PC-3 (cell line): ENCODE data around the gene LRRC63. TPM values are rescaled to one million over a fixed set of nuclear protein-coding genes. Genes with fewer than 3 reads are reported as not detected.

Experiments used
- ATAC-seq: fragments of 200-7000 bp; cut with Tn5 transposase; 2 replicates; pipeline ENCODE4 v1.9.1; 2020; ENCODE audit warnings: mild to moderate bottlenecking, moderate library complexity
- BruUV-seq: library from RNA; stranded (reverse); fragments of 400-500 nt; replicated peaks from 2 replicates; lab custom pipeline; 2021; lab: Mats Ljungman, UMichigan
- CTCF ChIA-PET: fragments of 300-600 bp; sonication (Branson Sonifier 250); formaldehyde crosslinking; loops from one replicate; lab custom pipeline; 2022; ENCODE audit warnings: antibody characterized with exemption; lab: Charles Lee
- POLR2A ChIA-PET: fragments of 300-600 bp; sonication (Branson Sonifier 250); formaldehyde crosslinking; loops from one replicate; lab custom pipeline; 2022; ENCODE audit warnings: antibody characterized with exemption; ENCODE audit not compliant: unreplicated experiment; lab: Charles Lee
- DNase-seq: peaks from one replicate; pipeline ENCODE4 v3.0.0-alpha.2; 2015
- H2AFZ ChIP-seq: fragments of 300-600 bp; sonication (generic); 2 replicates; pipeline ENCODE4 v1.6.0; 2016; ENCODE audit warnings: antibody characterized with exemption, low read length
- H3F3A ChIP-seq: fragments of 300-600 bp; sonication (generic); one replicate; pipeline ENCODE4 v1.6.0; 2017; ENCODE audit warnings: antibody characterized with exemption, low read length, control low read depth, mild to moderate bottlenecking; ENCODE audit not compliant: unreplicated experiment
- H3K27ac ChIP-seq: fragments of 300-600 bp; sonication (generic); 2 replicates; pipeline ENCODE4 v1.5.1; 2016; ENCODE audit warnings: mild to moderate bottlenecking, low read length
- H3K27me3 ChIP-seq: fragments of 300-600 bp; sonication (generic); 2 replicates; pipeline ENCODE4 v1.6.1; 2016; ENCODE audit warnings: low read length, mixed read lengths
- H3K36me3 ChIP-seq: fragments of 300-600 bp; sonication (generic); 2 replicates; pipeline ENCODE4 v1.6.1; 2016; ENCODE audit warnings: low read depth, mixed run types, low read length, mixed read lengths
- H3K4me1 ChIP-seq: fragments of 300-600 bp; sonication (generic); 2 replicates; pipeline ENCODE4 v1.5.1; 2016; ENCODE audit warnings: low read length; ENCODE audit not compliant: insufficient read depth
- H3K4me2 ChIP-seq: fragments of 300-600 bp; sonication (generic); 2 replicates; pipeline ENCODE4 v1.6.0; 2016; ENCODE audit warnings: low read length
- H3K4me3 ChIP-seq: fragments of 300-600 bp; sonication (generic); 2 replicates; pipeline ENCODE4 v1.5.1; 2016; ENCODE audit warnings: mild to moderate bottlenecking, low read length, mixed read lengths
- H3K79me2 ChIP-seq: fragments of 300-600 bp; sonication (generic); 2 replicates; pipeline ENCODE4 v1.6.1; 2017; ENCODE audit warnings: low read length, mixed read lengths
- H3K9ac ChIP-seq: fragments of 300-600 bp; sonication (generic); 2 replicates; pipeline ENCODE4 v1.6.0; 2016; ENCODE audit warnings: mild to moderate bottlenecking, low read length
- H3K9me2 ChIP-seq: fragments of 300-600 bp; sonication (generic); replicated peaks from 2 replicates; pipeline ENCODE4 v1.6.1; 2016; ENCODE audit warnings: mixed run types, low read length, mixed read lengths
- H3K9me3 ChIP-seq: fragments of 300-600 bp; sonication (generic); 2 replicates; pipeline ENCODE4 v1.6.1; 2016; ENCODE audit warnings: low read length, mixed read lengths
- H4K20me1 ChIP-seq: fragments of 300-600 bp; sonication (generic); 2 replicates; pipeline ENCODE4 v1.6.1; 2016; ENCODE audit warnings: low read length, mixed read lengths
- EZH2 ChIP-seq: fragments of 300-600 bp; sonication (generic); IDR thresholded peaks from one replicate; pipeline ENCODE4 v1.6.1; 2017; ENCODE audit warnings: antibody characterized with exemption, mild to moderate bottlenecking, low read length; ENCODE audit not compliant: unreplicated experiment
- EZH2phosphoT487 ChIP-seq: fragments of 300-600 bp; sonication (generic); IDR thresholded peaks from 2 replicates; pipeline ENCODE4 v1.6.1; 2018; ENCODE audit warnings: mild to moderate bottlenecking, antibody characterized with exemption, low read length, borderline replicate concordance
- intact Hi-C: fragments of 100-400 bp; cut with micrococcal nuclease; formaldehyde crosslinking; loops from 2 replicates; pipeline ENCODE4 v1.9.0; 2023
- total RNA-seq: library from RNA; depleted of rRNA; stranded (reverse); fragments of >200 nt; gene quantifications from 2 replicates; pipeline ENCODE4 v1.2.3, GENCODE V29; 2014
- TF ChIP-seq, protein P1 (sequence below): fragments of 300-600 bp; sonication (generic); conservative IDR thresholded peaks from 2 replicates; pipeline ENCODE4 v1.5.1; 2017; ENCODE audit warnings: antibody characterized with exemption, low read depth, mild to moderate bottlenecking, low read length

Gene LRRC63
- total RNA-seq, 1 experiment from 2014 or later, result 0.26 TPM

DNA sequence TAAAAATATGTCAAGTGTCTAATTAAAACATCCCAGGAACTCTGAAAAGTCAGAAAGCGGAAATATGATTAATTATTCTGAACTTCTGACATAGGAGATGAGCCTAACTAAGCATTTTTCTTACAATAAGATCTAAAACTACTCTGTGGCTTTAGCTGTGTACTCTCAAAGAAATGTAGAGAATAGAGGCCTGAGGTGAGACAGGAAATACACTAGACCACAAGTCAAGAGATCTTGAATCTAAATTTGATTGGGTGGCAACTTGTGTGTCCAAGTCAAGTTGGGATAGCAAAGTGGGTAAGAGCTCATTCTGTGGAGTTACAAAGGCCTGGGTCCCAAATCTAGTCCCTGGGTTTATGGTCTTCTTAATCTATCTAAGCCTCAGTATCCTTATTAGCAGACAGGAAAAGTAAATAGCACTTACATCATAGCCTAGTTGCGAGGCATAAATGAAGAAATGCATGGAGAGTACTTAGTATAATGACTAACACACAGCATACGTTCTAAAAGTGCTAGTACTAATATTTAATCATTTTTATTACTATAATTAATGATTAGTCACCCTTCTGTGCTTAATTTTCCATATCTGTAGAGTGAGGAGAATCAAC lies 9.4 kb upstream of the LRRC63 start:
- peaks cover 16% of the 10 kb centered on the region; the same call in 1 of the 2 replicates for H3K4me1 ChIP-seq
- no peaks in the 10 kb centered on the region for H3F3A ChIP-seq
- H3K36me3 ChIP-seq, result no peaks in the 10 kb centered on the region
- ATAC-seq (no peak), DNase-seq (no peak)
- no peaks in the 10 kb centered on the region for H3K9me3 ChIP-seq
- H3K4me3 ChIP-seq, result no peak overlapping the region
- TF ChIP-seq EZH2 (no peak), EZH2phosphoT487 (no peak)
- TF ChIP-seq, protein P1, sequence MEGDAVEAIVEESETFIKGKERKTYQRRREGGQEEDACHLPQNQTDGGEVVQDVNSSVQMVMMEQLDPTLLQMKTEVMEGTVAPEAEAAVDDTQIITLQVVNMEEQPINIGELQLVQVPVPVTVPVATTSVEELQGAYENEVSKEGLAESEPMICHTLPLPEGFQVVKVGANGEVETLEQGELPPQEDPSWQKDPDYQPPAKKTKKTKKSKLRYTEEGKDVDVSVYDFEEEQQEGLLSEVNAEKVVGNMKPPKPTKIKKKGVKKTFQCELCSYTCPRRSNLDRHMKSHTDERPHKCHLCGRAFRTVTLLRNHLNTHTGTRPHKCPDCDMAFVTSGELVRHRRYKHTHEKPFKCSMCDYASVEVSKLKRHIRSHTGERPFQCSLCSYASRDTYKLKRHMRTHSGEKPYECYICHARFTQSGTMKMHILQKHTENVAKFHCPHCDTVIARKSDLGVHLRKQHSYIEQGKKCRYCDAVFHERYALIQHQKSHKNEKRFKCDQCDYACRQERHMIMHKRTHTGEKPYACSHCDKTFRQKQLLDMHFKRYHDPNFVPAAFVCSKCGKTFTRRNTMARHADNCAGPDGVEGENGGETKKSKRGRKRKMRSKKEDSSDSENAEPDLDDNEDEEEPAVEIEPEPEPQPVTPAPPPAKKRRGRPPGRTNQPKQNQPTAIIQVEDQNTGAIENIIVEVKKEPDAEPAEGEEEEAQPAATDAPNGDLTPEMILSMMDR, result no peak
- BruUV-seq, result no TSS peak
- H4K20me1 ChIP-seq, result no peaks in the 10 kb centered on the region
- H3K27me3 ChIP-seq, result no peaks in the 10 kb centered on the region
- ChIA-PET CTCF (no interaction called here), POLR2A (no interaction called here)
- intact Hi-C loops, result no loop called here
- no peak overlapping the region for H3K27ac ChIP-seq
- H3K4me2 ChIP-seq, result no peak overlapping the region
- no peak overlapping the region for H3K9ac ChIP-seq
- no peak overlapping the region for H2AFZ ChIP-seq
- H3K79me2 ChIP-seq, result no peaks in the 10 kb centered on the region
- H3K9me2 ChIP-seq, result no peaks in the 10 kb centered on the region

DNA sequence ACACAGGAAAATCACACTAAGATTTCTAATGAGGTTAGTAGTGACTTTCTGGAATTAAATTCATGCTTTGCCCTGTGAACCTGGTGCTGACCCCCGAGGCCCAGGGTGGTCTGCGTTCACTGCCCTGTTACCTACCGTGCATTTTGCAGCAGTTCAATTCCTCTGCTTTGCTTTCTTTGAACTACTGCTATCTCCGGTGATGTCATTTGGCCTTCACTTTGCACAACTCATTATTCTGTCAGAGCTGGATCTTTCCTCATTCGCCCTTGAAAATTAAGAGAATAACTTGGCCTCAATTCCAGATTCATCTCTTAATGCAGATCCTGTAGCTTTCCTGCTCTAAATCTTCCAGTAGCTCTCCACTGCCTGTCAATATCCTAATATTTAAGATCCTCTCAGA lies 8.8 kb upstream of the LRRC63 start:
- ChIA-PET CTCF (no interaction called here), POLR2A (no interaction called here)
- Histone ChIP-seq H2AFZ (no peak overlapping the region), H4K20me1 (no peaks in the 10 kb centered on the region), H3K36me3 (no peaks in the 10 kb centered on the region), H3K4me1 (peaks cover 9% of the 10 kb centered on the region; the same call in 1 of the 2 replicates), H3K27me3 (no peaks in the 10 kb centered on the region), H3K9ac (no peak overlapping the region), H3K4me3 (no peak overlapping the region), H3K79me2 (no peaks in the 10 kb centered on the region), H3F3A (no peaks in the 10 kb centered on the region), H3K27ac (no peak overlapping the region), H3K4me2 (no peak overlapping the region), H3K9me3 (no peaks in the 10 kb centered on the region), H3K9me2 (no peaks in the 10 kb centered on the region)
- TF ChIP-seq EZH2, result no peak
- TF ChIP-seq EZH2phosphoT487, result no peak
- TF ChIP-seq, protein P1, result no peak
- intact Hi-C loops, result no loop called here
- DNase-seq (no peak), ATAC-seq (no peak)
- BruUV-seq, result no TSS peak

DNA sequence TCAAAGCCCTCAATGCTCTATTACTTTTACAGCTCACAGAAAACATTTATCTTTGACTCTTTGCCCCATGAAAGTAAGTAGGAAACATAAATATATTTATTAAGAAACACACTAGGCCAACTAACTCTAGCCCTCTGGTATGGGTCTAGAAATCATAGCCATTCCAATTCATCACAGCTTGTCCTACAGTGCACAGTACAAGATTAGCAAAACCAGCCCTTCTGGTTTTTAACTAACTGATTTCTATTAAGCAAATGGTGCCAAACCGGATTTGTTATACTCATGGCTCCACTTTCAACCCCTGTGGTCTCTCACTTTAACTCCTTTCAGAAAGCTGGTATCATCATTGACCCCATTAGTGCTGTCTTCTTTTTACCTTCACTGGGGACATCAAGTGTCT lies 5.6 kb upstream of the LRRC63 start:
- Histone ChIP-seq H3K9ac (no peak overlapping the region), H3K36me3 (no peaks in the 10 kb centered on the region), H3K27me3 (no peaks in the 10 kb centered on the region), H3F3A (no peaks in the 10 kb centered on the region), H3K79me2 (peaks cover 6% of the 10 kb centered on the region; the same call in 1 of the 2 replicates), H2AFZ (no peak overlapping the region), H3K4me2 (no peak overlapping the region), H3K27ac (no peak overlapping the region), H4K20me1 (no peaks in the 10 kb centered on the region), H3K9me3 (no peaks in the 10 kb centered on the region), H3K4me1 (peaks cover 18% of the 10 kb centered on the region), H3K9me2 (no peaks in the 10 kb centered on the region), H3K4me3 (no peak overlapping the region)
- no peak for ATAC-seq
- no TSS peak for BruUV-seq
- TF ChIP-seq, protein P1, result no peak
- TF ChIP-seq EZH2 (no peak), EZH2phosphoT487 (no peak)
- POLR2A ChIA-PET, result no interaction called here
- DNase-seq, result peak; percentile 43
- intact Hi-C loops, result no loop called here
- CTCF ChIA-PET, result no interaction called here
